Activated CD8-positive, alpha-beta memory T cell treated with anti-CD3 and anti-CD28 coated beads, Interleukin-2, amount 50 U/mL, for 48 hours (primary cell): Measurements from ENCODE around the gene POLDIP2.

Source experiments
- DNase-seq: peaks from one replicate; pipeline ENCODE4 v3.0.0-alpha.2; 2020

The POLDIP2 gene

DNA sequence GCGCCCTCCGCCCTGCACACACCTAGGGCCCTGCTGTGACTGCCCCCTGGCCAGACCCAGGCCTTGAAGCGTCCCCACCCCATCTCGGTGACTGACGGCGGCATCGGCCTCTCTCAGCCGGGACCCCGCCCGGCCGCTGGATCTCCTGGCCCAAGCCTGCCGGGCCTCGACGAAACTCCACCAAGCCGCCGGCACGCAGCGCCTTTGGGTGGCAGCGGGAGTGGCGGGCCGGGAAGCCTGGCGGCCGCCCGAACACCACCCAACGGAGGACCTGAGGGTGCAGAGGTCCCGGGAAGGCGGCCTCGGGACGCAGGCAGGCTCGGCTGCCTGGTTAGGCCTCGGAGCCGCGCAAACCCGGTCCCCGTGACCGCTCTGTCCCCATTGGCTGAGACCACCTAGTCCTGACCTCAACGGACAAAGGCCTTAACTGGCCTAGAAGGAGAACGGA lies 50.3 kb downstream of the POLDIP2 start:
- no peak for DNase-seq

DNA sequence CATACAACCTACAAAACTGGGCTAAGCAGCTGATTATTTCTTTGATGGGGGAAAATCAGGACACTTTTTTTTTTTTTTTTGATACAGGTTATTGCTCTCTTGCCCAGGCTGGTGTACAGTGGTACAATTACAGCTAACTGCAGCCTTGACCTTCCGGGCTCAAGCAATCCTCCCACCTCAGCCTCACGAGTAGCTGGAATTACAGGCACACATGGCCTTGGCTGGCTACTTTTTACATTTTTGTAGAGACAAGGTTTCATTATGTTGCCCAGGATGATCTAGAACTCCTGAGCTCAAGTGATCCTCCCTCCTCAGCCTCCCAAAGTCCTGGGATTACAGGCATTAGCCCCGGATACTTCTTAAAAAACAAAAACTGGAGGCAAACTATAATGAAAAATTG lies 58.9 kb downstream of the POLDIP2 start:
- no peak for DNase-seq
